Endodermal cell (in vitro differentiated cells): Measurements from ENCODE around the gene GOLGA6L22. TPM values are rescaled to one million over a fixed set of nuclear protein-coding genes. Genes with fewer than 3 reads are reported as not detected.
"Not testable (repeated sequence)": the region's sequence is repeated elsewhere in the genome, so short reads cannot be mapped to it uniquely, and the experiment has no call there.

ENCODE experiments used
- DNase-seq: peaks from one replicate; pipeline ENCODE4 v3.0.0-alpha.2; 2017
- H3K27ac ChIP-seq: 2 replicates; pipeline ENCODE4 v1.5.1; 2013; ENCODE audit warnings: mild to moderate bottlenecking, low read depth, low read length, moderate library complexity
- H3K27me3 ChIP-seq: 2 replicates; pipeline ENCODE4 v1.6.1; 2013; ENCODE audit warnings: mild to moderate bottlenecking, low read length, moderate library complexity; ENCODE audit not compliant: insufficient read depth, control insufficient read depth, poor library complexity, severe bottlenecking
- H3K36me3 ChIP-seq: 2 replicates; pipeline ENCODE4 v1.7.0; 2013; ENCODE audit warnings: mild to moderate bottlenecking, low read length, moderate library complexity; ENCODE audit not compliant: control insufficient read depth, insufficient read depth
- H3K4me1 ChIP-seq: one replicate; pipeline ENCODE4 v1.7.0; 2013; ENCODE audit warnings: low read length; ENCODE audit not compliant: control insufficient read depth, insufficient read depth
- H3K4me3 ChIP-seq: 2 replicates; pipeline ENCODE4 v1.5.1; 2013; ENCODE audit warnings: mild to moderate bottlenecking, low read length, moderate library complexity
- H3K9ac ChIP-seq: 2 replicates; pipeline ENCODE4 v1.6.1; 2013; ENCODE audit warnings: mild to moderate bottlenecking, low read length, moderate library complexity; ENCODE audit not compliant: poor library complexity, severe bottlenecking; ENCODE audit errors: extremely low read depth
- H3K9me3 ChIP-seq: 2 replicates; pipeline ENCODE4 v1.6.1; 2013; ENCODE audit warnings: mild to moderate bottlenecking, low read length, moderate library complexity; ENCODE audit not compliant: control insufficient read depth
- H3K27ac Mint-ChIP-seq: 2 replicates; pipeline ENCODE4 v1.8.0; 2020; ENCODE audit warnings: mixed read lengths
- H3K27me3 Mint-ChIP-seq: 2 replicates; pipeline ENCODE4 v1.8.0; 2021; ENCODE audit warnings: mild to moderate bottlenecking, mixed read lengths; ENCODE audit not compliant: insufficient read depth
- H3K36me3 Mint-ChIP-seq: 2 replicates; pipeline ENCODE4 v1.8.0; 2020; ENCODE audit warnings: low read depth, mixed read lengths
- H3K4me1 Mint-ChIP-seq: 2 replicates; pipeline ENCODE4 v1.8.0; 2020; ENCODE audit warnings: mixed read lengths
- H3K4me3 Mint-ChIP-seq: 2 replicates; pipeline ENCODE4 v1.8.0; 2020; ENCODE audit warnings: mild to moderate bottlenecking, moderate library complexity, mixed read lengths
- H3K9me3 Mint-ChIP-seq: 2 replicates; pipeline ENCODE4 v1.8.0; 2020; ENCODE audit warnings: mild to moderate bottlenecking, mixed read lengths
- WGBS, 2 experiments: methylation state at CpG; one replicate each; pipeline versions ENCODE4 v1.1.5 to v1.1.7; 2013; ENCODE audit warnings: missing lambda C conversion rate in 2 of 2, mixed read lengths in 1 of 2; ENCODE audit not compliant: insufficient coverage in 1 of 2, insufficient read length in 1 of 2; 5-methylcytosine and 5-hydroxymethylcytosine counted together
- long read RNA-seq, 4 experiments: library from polyadenylated mRNA in 2 of 4; library from RNA in 1 of 4; library from capped mRNA in 1 of 4; stranded (forward) in 3 of 4; unstranded in 1 of 4; transcript quantifications; one replicate each; pipeline ENCODE4 v2.0.0, GENCODE V29; 2020 to 2021; ENCODE audit warnings: inconsistent platforms in 1 of 4
- polyA plus RNA-seq, 2 experiments: library from polyadenylated mRNA; stranded (reverse); fragments of 50-300 nt; gene quantifications; one replicate each; pipeline ENCODE4 v1.2.3, GENCODE V29; 2013
- total RNA-seq, 2 donors: library from RNA; stranded (reverse); fragmentation: NEBNext Ultra II Directional in 1 of 2; extraction: Animal tissue kit (Norgen Biotek cat#: 25700) in 1 of 2; gene quantifications; 2 replicates in 1 of 2; 3 replicates in 1 of 2; pipeline ENCODE4 v1.2.1, GENCODE V29; 2021

Gene GOLGA6L22
- total RNA-seq = not detected
- not detected for polyA plus RNA-seq (2013, experiment 1 of 2)
- polyA plus RNA-seq (2013, experiment 2 of 2) = not detected
- long read RNA-seq, experiment 1 = 0 reads
- long read RNA-seq, experiment 2 = 0 reads
- long read RNA-seq, experiment 3 = 0 reads
- long read RNA-seq, experiment 4 = 0 reads

GRCh38 chr15:22458603-22459002 is at the start of gene GOLGA6L22:
TSS of gene GOLGA6L22 (plus strand) at chr15:22458903. CDS start at chr15:22458994, 91 bp downstream.
- not testable (repeated sequence) for H3K36me3 Mint-ChIP-seq, H3K27ac Mint-ChIP-seq, H3K4me3 ChIP-seq, H3K9me3 Mint-ChIP-seq, H3K36me3 ChIP-seq, H3K9me3 ChIP-seq, H3K27me3 Mint-ChIP-seq, DNase-seq, H3K4me1 Mint-ChIP-seq, H3K4me1 ChIP-seq, H3K4me3 Mint-ChIP-seq, H3K9ac ChIP-seq, H3K27me3 ChIP-seq, H3K27ac ChIP-seq
- no CpG with 5 or more reads among the region's 7 CpGs for WGBS, 2 experiments

GRCh38 chr15:22417288-22417687 is 41.4 kb upstream of the GOLGA6L22 start:
- not testable (repeated sequence) for H3K9me3 ChIP-seq, H3K27me3 Mint-ChIP-seq, H3K4me3 ChIP-seq, H3K27ac ChIP-seq, H3K36me3 Mint-ChIP-seq, H3K4me1 Mint-ChIP-seq, H3K27me3 ChIP-seq, H3K36me3 ChIP-seq, H3K9ac ChIP-seq, H3K9me3 Mint-ChIP-seq, H3K4me1 ChIP-seq, H3K4me3 Mint-ChIP-seq, H3K27ac Mint-ChIP-seq
- no CpG with 5 or more reads among the region's 19 CpGs for WGBS, 2 experiments
- DNase-seq = peak; percentile 19

GRCh38 chr15:22417795-22418194 is 40.9 kb upstream of the GOLGA6L22 start:
- WGBS, 2 experiments = 96% methylated on average over 7 of the region's 22 CpGs; no CpG with 5 or more reads in 1 of the 2 experiments
- H3K9ac ChIP-seq, H3K4me3 ChIP-seq, H3K9me3 Mint-ChIP-seq, H3K27ac ChIP-seq, H3K4me1 ChIP-seq, H3K36me3 ChIP-seq, H3K27ac Mint-ChIP-seq, H3K9me3 ChIP-seq, H3K4me3 Mint-ChIP-seq, H3K27me3 Mint-ChIP-seq, DNase-seq, H3K27me3 ChIP-seq, H3K4me1 Mint-ChIP-seq, H3K36me3 Mint-ChIP-seq: not testable (repeated sequence)

GRCh38 chr15:22418212-22418611 is 40.5 kb upstream of the GOLGA6L22 start:
- not testable (repeated sequence) for DNase-seq, H3K36me3 ChIP-seq, H3K4me1 Mint-ChIP-seq, H3K9ac ChIP-seq, H3K4me3 ChIP-seq, H3K9me3 Mint-ChIP-seq, H3K27ac ChIP-seq, H3K4me1 ChIP-seq, H3K27me3 ChIP-seq, H3K36me3 Mint-ChIP-seq, H3K27me3 Mint-ChIP-seq, H3K9me3 ChIP-seq, H3K27ac Mint-ChIP-seq, H3K4me3 Mint-ChIP-seq
- WGBS, 2 experiments = no CpG with 5 or more reads among the region's 29 CpGs

- H3K4me1 Mint-ChIP-seq, H3K4me3 Mint-ChIP-seq, DNase-seq, H3K9me3 Mint-ChIP-seq, H3K27me3 Mint-ChIP-seq, H3K27me3 ChIP-seq, H3K27ac ChIP-seq, H3K4me3 ChIP-seq, H3K36me3 Mint-ChIP-seq, H3K9ac ChIP-seq, H3K9me3 ChIP-seq, H3K27ac Mint-ChIP-seq, H3K4me1 ChIP-seq, H3K36me3 ChIP-seq: not testable (repeated sequence)
- 70 to 91% methylated on average over 6 to 14 of the region's 33 CpGs for WGBS, 2 experiments
Measured at GRCh38 chr15:22418666-22419065, 40.0 kb upstream of the GOLGA6L22 start.

GRCh38 chr15:22420340-22420739 is 38.4 kb upstream of the GOLGA6L22 start:
- not testable (repeated sequence) for H3K36me3 Mint-ChIP-seq, H3K27me3 ChIP-seq, H3K4me1 ChIP-seq, H3K4me3 Mint-ChIP-seq, H3K4me3 ChIP-seq, H3K4me1 Mint-ChIP-seq, H3K27me3 Mint-ChIP-seq, H3K27ac ChIP-seq, DNase-seq, H3K27ac Mint-ChIP-seq, H3K9ac ChIP-seq, H3K9me3 ChIP-seq, H3K36me3 ChIP-seq, H3K9me3 Mint-ChIP-seq
- WGBS, 2 experiments = 100% methylated on average over 1 of the region's 13 CpGs; no CpG with 5 or more reads in 1 of the 2 experiments

- not testable (repeated sequence) for H3K4me3 ChIP-seq, H3K9ac ChIP-seq, H3K27ac Mint-ChIP-seq, H3K27me3 ChIP-seq, H3K4me3 Mint-ChIP-seq, H3K36me3 Mint-ChIP-seq, H3K27me3 Mint-ChIP-seq, H3K27ac ChIP-seq, H3K36me3 ChIP-seq, H3K4me1 ChIP-seq, H3K9me3 ChIP-seq, H3K4me1 Mint-ChIP-seq, H3K9me3 Mint-ChIP-seq
- WGBS, 2 experiments = 84% methylated on average over 2 of the region's 11 CpGs; no CpG with 5 or more reads in 1 of the 2 experiments
- DNase-seq = peak; percentile 21
Measured at GRCh38 chr15:22429426-22429825, 29.3 kb upstream of the GOLGA6L22 start.
